Fibroblast of lung (primary cell): ENCODE data around the gene SDK1. TPM values are rescaled to one million over a fixed set of nuclear protein-coding genes. Genes with fewer than 3 reads are reported as not detected.

ENCODE experiments used
- DNase-seq, 2 donors: peaks; one replicate each; pipeline versions ENCODE4 v3.0.0 to v3.0.0-alpha.2; 2010; ENCODE audit warnings: low read depth in 2 of 2
- H2AFZ ChIP-seq: 2 replicates; pipeline ENCODE4 v1.5.1; 2012; ENCODE audit warnings: low read length, control low read depth, inconsistent platforms
- H3K27ac ChIP-seq: 2 replicates; pipeline ENCODE4 v1.5.1; 2011; ENCODE audit warnings: low read length, control low read depth; ENCODE audit not compliant: insufficient read depth
- H3K27me3 ChIP-seq: 2 replicates; pipeline ENCODE4 v1.5.1; 2011; ENCODE audit warnings: mild to moderate bottlenecking, low read length; ENCODE audit not compliant: control insufficient read depth, insufficient read depth
- H3K36me3 ChIP-seq: 2 replicates; pipeline ENCODE4 v1.5.1; 2011; ENCODE audit warnings: low read length; ENCODE audit not compliant: control insufficient read depth, insufficient read depth
- H3K4me1 ChIP-seq: 2 replicates; pipeline ENCODE4 v1.5.1; 2011; ENCODE audit warnings: low read length; ENCODE audit not compliant: control insufficient read depth, insufficient read depth; ENCODE audit errors: extremely low read depth
- H3K4me2 ChIP-seq: 2 replicates; pipeline ENCODE4 v1.5.1; 2011; ENCODE audit warnings: low read length, control low read depth; ENCODE audit not compliant: insufficient read depth; ENCODE audit errors: extremely low read depth
- H3K4me3 ChIP-seq, 4 experiments: fragments of 200-600 bp in 1 of 4; sonication (generic) in 1 of 4; replicated peaks in 1 of 4; 2 replicates each; pipeline ENCODE4 v1.5.1; 2011 to 2016; ENCODE audit warnings: low read length in 4 of 4, low read depth in 3 of 4, mild to moderate bottlenecking in 3 of 4, control low read depth in 2 of 4, inconsistent platforms in 1 of 4, mixed read lengths in 1 of 4; ENCODE audit not compliant: insufficient read depth in 1 of 4; ENCODE audit errors: control extremely low read depth in 1 of 4
- H3K79me2 ChIP-seq: 2 replicates; pipeline ENCODE4 v1.5.1; 2012; ENCODE audit warnings: mild to moderate bottlenecking, low read length, inconsistent platforms; ENCODE audit not compliant: control insufficient read depth, insufficient read depth
- H3K9ac ChIP-seq: 2 replicates; pipeline ENCODE4 v1.5.1; 2011; ENCODE audit warnings: mild to moderate bottlenecking, low read length, control low read depth; ENCODE audit not compliant: insufficient read depth
- H3K9me3 ChIP-seq: 2 replicates; pipeline ENCODE4 v1.5.1; 2012; ENCODE audit warnings: low read depth, low read length; ENCODE audit not compliant: control insufficient read depth, insufficient read depth
- H4K20me1 ChIP-seq: 2 replicates; pipeline ENCODE4 v1.5.1; 2011; ENCODE audit warnings: low read length; ENCODE audit not compliant: control insufficient read depth, insufficient read depth; ENCODE audit errors: extremely low read depth
- EZH2 ChIP-seq: IDR thresholded peaks from 2 replicates; pipeline ENCODE4 v1.5.1; 2012; ENCODE audit warnings: low read length, control low read depth, mild to moderate bottlenecking; ENCODE audit errors: missing control alignments
- polyA plus RNA-seq, 2 donors: library from polyadenylated mRNA; depleted of rRNA in 1 of 2; stranded (reverse) in 1 of 2; unstranded in 1 of 2; fragments of >200 nt; gene quantifications; 2 replicates each; pipeline ENCODE4 v1.2.1, GENCODE V29; 2011 to 2012; ENCODE audit warnings: missing spikeins in 1 of 2
- total RNA-seq: library from RNA; depleted of rRNA; stranded (reverse); fragments of >200 nt; gene quantifications from 2 replicates; pipeline ENCODE4 v1.2.1, GENCODE V29; 2014
- TF ChIP-seq, protein P1 (sequence below), 2 donors: IDR thresholded peaks in 1 of 2; conservative IDR thresholded peaks in 1 of 2; 1 replicate in 1 of 2; 2 replicates in 1 of 2; pipeline ENCODE4 v1.5.1; 2011 to 2012; ENCODE audit warnings: low read length in 2 of 2, control low read depth in 1 of 2, inconsistent platforms in 1 of 2, low read depth in 1 of 2, mild to moderate bottlenecking in 1 of 2

SDK1 gene
- total and polyA plus RNA-seq, 2 donors (not counting 1 experiment from before 2014, with no cell fraction given) = 1.0 to 8.6 TPM

DNA sequence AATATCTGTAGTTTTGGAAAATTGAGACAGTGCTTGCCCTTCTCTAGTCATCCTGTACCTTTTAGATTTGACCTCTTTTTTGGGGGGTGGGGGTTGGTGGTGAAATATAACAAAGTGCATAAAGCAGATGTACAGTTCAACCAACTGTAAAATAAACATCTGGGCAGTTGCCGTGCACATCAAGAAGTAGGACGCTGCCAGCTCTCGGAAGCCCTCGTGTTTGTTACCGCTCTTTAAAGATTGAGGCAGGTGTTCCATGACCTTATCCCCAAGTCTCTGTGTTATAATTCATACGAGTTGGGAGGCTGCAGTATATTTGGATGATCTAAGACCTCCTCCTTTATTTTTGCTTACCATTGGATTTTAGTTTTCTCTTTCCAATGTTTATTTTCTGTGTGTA lies 55.1 kb downstream of the SDK1 start:
- H3K9me3 ChIP-seq = no peaks in the 10 kb centered on the region
- TF ChIP-seq, protein P1, sequence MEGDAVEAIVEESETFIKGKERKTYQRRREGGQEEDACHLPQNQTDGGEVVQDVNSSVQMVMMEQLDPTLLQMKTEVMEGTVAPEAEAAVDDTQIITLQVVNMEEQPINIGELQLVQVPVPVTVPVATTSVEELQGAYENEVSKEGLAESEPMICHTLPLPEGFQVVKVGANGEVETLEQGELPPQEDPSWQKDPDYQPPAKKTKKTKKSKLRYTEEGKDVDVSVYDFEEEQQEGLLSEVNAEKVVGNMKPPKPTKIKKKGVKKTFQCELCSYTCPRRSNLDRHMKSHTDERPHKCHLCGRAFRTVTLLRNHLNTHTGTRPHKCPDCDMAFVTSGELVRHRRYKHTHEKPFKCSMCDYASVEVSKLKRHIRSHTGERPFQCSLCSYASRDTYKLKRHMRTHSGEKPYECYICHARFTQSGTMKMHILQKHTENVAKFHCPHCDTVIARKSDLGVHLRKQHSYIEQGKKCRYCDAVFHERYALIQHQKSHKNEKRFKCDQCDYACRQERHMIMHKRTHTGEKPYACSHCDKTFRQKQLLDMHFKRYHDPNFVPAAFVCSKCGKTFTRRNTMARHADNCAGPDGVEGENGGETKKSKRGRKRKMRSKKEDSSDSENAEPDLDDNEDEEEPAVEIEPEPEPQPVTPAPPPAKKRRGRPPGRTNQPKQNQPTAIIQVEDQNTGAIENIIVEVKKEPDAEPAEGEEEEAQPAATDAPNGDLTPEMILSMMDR (conservative IDR thresholded peaks at IDR 0.05 in 1 of 2, IDR thresholded peaks at IDR 0.05 in 1 of 2; ENCODE audit: low read depth in 1 of 2, low read length in 2 of 2) = no peak
- no peak for TF ChIP-seq EZH2
- no peak for DNase-seq

DNA sequence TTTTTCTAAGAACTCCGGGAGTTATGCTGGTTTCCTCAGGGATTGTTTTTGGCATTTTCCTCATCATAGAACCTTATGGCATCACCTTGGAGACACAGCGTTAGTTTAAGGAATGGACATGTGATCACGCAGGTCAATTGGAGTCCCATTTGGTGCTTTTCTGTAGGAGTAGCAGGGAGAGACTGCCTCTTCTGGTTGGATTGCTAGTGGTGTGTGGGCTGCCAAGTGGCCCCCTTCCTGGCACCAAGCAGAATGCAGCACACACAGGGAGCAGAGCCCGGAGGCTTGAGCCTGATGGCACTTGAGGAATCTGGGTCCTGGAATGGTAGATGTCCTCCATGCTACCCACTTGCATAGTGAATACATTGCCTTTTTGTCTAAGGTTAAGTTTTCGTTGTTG lies 57.9 kb downstream of the SDK1 start:
- no peaks in the 10 kb centered on the region for H4K20me1 ChIP-seq
- no peak overlapping the region for H2AFZ ChIP-seq
- H3K79me2 ChIP-seq = no peaks in the 10 kb centered on the region
- no peaks in the 10 kb centered on the region for H3K36me3 ChIP-seq
- no peaks in the 10 kb centered on the region for H3K4me1 ChIP-seq
- no peak overlapping the region for H3K4me2 ChIP-seq
- DNase-seq = no peak
- no peak overlapping the region for H3K9ac ChIP-seq
- no peak for TF ChIP-seq EZH2
- TF ChIP-seq, protein P1 (conservative IDR thresholded peaks at IDR 0.05 in 1 of 2, IDR thresholded peaks at IDR 0.05 in 1 of 2; ENCODE audit: low read depth in 1 of 2, low read length in 2 of 2) = no peak
- no peak overlapping the region for H3K27ac ChIP-seq
- H3K4me3 ChIP-seq = no peak overlapping the region
- no peaks in the 10 kb centered on the region for H3K9me3 ChIP-seq
- H3K27me3 ChIP-seq = no peaks in the 10 kb centered on the region

More for the DNA sequence above, 55.1 kb downstream of the SDK1 start:
- Histone ChIP-seq H3K4me2 (no peak overlapping the region), H3K9ac (no peak overlapping the region), H3K36me3 (no peaks in the 10 kb centered on the region), H3K4me1 (no peaks in the 10 kb centered on the region), H3K79me2 (no peaks in the 10 kb centered on the region), H3K27ac (no peak overlapping the region), H2AFZ (no peak overlapping the region), H4K20me1 (no peaks in the 10 kb centered on the region), H3K4me3 (no peak overlapping the region), H3K27me3 (no peaks in the 10 kb centered on the region)

DNA sequence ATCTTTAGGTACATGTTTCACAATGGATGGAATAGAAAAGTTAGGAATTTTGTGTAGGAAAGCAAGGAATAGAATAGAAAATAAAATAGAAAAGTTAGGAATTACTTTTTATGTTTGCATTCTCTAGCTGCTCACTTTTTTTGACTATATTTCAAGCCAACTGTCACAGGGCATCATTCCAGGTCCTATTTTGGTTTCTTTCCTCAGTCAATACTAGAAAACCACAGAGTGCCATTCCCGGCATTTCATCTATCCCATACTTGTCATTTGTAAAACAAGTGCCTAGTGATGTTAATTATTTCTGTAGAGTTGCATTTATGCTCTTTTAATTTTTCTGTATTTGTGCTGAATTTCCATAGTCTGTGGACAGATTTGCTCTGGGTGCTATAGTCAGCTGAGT lies 66.2 kb downstream of the SDK1 start:
- no peaks in the 10 kb centered on the region for H4K20me1 ChIP-seq
- H3K36me3 ChIP-seq = no peaks in the 10 kb centered on the region
- H3K27ac ChIP-seq = no peak overlapping the region
- H3K9ac ChIP-seq = no peak overlapping the region
- no peaks in the 10 kb centered on the region for H3K9me3 ChIP-seq
- H2AFZ ChIP-seq = no peak overlapping the region
- no peak overlapping the region for H3K4me2 ChIP-seq
- H3K4me3 ChIP-seq = no peak overlapping the region
- H3K27me3 ChIP-seq = no peaks in the 10 kb centered on the region
- H3K79me2 ChIP-seq = no peaks in the 10 kb centered on the region
- TF ChIP-seq, protein P1 (conservative IDR thresholded peaks at IDR 0.05 in 1 of 2, IDR thresholded peaks at IDR 0.05 in 1 of 2; ENCODE audit: low read depth in 1 of 2, low read length in 2 of 2) = no peak
- TF ChIP-seq EZH2 = no peak
- no peaks in the 10 kb centered on the region for H3K4me1 ChIP-seq
- peak; percentile 40 to 58 for DNase-seq
